ENCODE measurements around the gene ZNF618.

GRCh38 chr9:113969343-113969742 lies 93.2 kb downstream of the ZNF618 start:
- TF ChIP-seq CTCF (IDR thresholded peaks at IDR 0.05; ENCODE audit: borderline replicate concordance, extremely low read depth, low read length, poor library complexity, severe bottlenecking), result no peak
- no peak for TF ChIP-seq EZH2 (IDR thresholded peaks at IDR 0.05; ENCODE audit: borderline replicate concordance, low read depth, low read length, severe bottlenecking)
